GM15510 (cell line): ENCODE data around the gene DENND2D.

ENCODE experiments used
- POLR2A ChIP-seq: IDR thresholded peaks from 3 replicates; pipeline ENCODE4 v1.6.1; 2011; ENCODE audit warnings: borderline replicate concordance; ENCODE audit not compliant: insufficient read length; ENCODE audit errors: extremely low read depth

The DENND2D gene

DNA sequence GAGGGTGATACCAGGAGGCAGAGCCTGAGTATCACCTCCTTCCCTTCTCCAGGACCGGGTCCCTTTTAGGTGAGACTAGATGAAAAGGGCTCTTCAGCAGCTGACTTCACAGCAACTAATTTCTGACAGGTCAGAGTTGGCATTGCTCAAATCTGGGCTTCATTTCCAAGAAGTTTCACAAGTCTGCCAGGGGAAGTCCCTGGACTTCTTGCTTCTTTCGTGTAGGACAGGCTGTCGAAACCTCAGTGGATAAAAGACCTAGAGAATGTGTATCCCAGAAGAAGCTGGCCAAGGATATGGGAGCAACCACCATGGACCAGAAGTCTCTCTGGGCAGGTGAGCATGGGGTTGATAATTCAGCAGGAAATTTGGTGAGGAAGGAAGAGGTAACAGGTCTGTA lies 27.0 kb upstream of the DENND2D start, which contains the start of gene CHI3L2:
Gene CHI3L2, plus strand, starts transcription at position 280 of the 400 bp plus-strand sequence. Its CDS starts 17 bp downstream, at position 297.
- no peak for TF ChIP-seq POLR2A

DNA sequence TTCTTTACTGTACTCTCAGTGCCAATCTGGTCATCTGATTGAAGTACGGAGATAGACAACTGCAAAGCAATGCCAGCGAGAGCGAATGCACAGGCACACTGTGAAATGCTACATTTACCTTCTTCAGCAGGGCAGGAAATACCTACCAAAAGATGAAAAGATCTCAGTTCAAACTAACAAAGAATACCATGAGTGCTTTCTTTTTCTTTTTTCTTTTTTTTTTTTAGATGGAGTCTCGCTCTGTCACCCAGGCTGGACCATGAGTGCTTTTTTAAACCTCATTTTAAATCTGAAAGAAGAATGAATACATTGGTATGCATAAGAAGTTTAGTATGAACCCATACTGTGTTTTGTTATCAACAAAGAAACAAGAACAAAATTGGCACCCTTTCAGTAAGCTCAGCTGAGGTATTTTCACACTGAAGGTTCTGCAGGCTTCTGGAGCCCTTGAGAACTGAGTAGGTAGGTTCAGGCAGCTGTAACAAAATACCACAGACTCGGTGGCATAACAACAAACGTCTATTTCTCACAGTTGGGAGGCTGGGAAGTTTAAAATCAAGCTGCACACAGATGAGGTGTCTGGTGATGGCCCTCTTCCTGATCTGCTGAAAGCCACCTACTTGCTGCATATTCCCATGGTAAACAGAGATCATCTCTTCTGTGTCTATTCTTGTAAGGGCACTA lies 25.4 kb upstream of the DENND2D start:
- TF ChIP-seq POLR2A: no peak

DNA sequence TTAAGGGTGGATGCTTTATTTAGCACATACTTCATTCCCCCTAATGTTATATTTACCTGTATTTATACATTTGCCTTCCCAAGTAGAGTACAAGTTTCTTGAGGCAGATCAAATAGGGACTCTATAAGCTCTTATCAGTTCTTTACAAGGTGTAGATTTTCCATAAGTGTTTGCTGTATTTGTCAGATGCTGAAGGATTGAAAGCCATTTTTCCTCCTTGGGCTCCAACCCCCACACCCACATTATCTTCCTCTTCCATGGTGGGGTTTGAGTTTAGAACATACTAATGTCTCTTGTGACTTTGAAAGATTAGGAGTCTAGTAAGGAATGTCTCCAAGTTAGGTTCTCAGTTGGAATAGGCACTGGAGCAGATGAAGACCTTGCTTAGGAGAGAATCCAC lies 24.6 kb upstream of the DENND2D start:
- no peak for TF ChIP-seq POLR2A

DNA sequence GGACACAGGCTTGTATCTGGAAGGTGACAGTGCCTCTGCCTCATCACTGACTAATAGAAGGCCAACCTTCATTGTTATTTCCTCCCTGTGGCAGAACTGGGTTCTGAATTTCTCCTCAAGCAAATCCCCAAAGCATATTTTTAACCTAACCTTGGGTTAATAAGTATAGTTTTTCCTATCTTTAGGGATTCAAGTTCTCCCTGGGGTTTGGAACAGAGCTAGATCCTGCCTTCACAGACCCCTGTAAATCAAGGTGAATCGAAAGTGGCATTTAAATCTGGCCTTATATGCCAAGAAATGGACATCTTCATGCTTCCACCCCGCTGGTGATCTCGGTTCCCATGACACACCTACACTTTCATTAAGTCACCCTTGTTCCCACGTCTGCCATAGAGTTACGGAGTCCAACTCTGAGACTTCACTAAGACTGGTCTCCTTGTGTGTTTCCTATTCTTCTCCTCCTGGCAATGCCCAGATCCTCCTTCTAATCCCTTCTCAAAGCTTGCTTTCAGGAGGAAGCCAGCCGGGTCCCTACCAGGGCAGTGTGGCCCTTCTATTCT lies 22.8 kb upstream of the DENND2D start:
- no peak for TF ChIP-seq POLR2A

DNA sequence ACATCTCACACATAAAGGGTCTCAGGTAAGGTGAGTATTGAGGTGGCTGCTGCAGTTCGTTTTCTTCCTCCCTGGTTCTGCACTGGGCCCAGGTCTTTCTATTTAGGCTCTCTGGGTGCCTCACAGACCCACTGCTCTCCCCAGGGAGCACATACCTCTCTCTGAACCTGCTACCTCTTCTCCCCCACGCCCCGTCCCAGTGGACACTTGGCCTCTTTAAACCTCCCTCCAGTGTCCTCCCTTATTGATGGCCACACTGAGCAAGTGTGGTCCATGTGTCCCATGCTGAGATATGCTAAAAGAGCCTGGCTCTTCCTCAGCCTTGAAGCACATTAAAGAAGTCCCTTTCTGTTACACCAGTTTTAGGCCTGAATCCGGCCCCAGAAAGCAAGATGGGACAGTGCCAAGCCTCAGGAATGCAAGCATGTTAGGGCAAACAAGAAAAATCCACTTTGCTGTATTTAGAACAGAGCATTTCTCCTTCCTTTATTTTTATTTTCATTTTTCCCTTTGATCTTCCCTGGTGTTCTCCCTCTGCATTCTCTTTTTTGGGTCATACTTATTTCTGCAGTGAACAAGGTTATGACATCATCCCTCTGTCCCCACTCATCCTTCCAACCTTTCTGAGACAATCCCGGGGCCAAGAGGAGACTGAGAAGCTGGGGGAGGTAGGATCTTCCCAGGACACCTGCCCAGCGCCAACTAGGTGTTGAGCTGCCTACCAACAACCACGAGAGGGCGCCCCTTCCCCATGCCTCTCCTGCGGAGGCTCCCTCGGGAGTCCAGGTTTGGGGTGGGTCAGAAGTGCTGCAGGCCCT lies 22.1 kb upstream of the DENND2D start:
- TF ChIP-seq POLR2A: no peak

DNA sequence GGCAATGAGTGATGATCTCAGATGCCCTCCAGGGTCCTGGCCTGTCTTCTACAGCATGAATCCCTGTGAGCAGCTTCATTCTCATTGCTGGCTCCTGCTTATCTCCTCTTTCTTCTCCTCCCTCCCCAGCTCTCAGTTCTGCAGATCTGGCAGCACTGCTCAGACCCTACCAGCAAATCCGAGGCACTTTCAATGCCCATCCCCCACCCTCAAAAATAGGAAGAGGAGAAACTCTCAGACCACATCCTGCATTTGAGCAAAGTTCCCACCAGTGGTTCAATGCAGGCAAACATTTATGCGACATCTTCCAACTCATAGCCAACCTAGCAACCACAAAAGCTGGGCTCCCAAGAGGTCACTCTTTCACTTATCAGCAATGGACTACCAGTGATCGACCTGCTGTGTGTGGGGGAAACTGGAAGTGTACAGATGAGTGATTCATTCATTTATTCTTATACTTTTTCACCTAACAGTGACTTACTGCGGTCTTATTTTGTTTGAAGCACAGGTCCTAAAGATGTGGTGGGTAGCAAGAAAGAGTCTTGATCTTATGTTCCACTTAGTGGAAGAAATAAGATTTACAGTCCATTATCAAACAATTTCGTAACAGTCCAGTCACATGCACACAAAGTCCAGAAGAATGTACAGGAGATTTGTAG lies 21.3 kb upstream of the DENND2D start:
- TF ChIP-seq POLR2A: peak; percentile 30

DNA sequence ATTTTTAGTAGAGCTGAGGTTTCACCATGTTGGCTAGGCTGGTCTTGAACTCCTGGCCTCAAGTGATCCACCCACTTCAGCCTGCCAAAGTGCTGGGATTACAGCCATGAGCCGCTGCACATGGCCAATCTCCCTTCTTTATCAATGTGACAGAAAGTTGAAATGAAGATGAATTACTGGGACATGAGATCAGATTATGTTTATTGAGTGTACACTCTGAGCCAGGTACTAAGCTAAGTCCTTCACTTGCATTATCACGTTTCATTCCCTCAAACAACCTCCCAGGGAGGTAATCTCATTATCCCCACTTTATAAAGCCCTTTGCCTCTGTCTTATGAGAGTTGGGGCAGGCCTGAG lies 20.8 kb upstream of the DENND2D start:
- no peak for TF ChIP-seq POLR2A

DNA sequence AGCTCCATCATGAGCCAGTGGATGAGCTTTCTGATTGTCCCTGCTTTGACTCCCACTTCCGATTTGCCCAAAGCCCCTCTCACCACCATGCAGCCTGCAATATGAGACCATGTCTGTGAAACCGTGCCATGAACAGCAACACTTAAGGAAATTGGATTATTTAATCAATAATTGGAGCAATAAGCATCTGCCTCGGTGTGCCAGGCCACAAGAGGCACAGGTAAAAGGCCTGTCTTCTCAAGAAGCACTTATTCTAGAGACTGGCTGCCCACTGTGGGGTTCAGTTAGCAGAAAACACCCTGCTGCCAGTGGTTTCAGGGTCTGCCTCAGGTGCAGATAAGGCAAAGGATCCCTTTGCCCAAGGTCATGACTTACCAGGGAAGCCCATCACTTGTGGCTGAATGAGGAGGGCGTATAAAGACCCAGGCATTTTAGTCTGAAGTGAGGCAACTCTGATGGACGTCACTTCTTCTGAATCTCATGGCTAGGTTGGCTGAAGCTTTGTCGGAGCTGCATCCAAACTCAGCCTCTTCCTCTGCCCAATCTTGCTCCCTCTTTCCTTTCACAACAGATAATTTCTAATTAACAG lies 19.9 kb upstream of the DENND2D start:
- no peak for TF ChIP-seq POLR2A

DNA sequence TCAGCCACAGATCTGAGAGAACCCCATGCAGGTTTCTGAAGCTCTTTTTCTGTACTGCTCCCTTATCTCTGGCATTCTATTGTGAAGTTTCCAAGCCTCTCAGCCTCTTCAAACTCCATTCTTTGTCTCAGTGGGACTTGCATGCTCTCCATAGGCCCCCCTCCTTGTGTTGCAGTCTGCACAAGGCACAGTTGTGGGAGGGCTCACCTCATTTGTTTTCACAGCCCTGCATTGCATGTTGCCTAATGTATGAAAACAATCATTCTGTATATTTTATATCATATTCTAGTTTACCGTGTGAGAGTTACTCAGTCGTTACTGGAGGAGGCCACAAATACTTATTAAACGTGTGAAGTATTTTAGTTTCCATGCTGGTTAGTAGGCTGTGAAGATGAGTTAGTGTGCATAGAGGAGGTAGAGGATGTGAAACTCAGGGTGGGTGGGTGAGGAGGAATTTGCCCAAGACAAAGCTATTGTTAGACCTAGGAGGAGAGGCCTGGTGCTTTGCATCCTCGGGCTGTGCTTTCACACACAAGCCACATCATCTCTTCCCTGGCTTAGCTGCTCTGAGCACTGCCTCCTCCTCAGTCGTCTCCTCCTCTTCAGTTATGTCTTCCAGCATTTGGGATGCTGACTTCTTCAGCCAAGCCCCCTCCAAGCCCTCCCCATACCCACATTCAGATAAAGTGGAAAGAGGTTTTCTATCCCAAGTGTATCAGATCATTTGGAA lies 19.3 kb upstream of the DENND2D start:
- peak; percentile 42 for TF ChIP-seq POLR2A

DNA sequence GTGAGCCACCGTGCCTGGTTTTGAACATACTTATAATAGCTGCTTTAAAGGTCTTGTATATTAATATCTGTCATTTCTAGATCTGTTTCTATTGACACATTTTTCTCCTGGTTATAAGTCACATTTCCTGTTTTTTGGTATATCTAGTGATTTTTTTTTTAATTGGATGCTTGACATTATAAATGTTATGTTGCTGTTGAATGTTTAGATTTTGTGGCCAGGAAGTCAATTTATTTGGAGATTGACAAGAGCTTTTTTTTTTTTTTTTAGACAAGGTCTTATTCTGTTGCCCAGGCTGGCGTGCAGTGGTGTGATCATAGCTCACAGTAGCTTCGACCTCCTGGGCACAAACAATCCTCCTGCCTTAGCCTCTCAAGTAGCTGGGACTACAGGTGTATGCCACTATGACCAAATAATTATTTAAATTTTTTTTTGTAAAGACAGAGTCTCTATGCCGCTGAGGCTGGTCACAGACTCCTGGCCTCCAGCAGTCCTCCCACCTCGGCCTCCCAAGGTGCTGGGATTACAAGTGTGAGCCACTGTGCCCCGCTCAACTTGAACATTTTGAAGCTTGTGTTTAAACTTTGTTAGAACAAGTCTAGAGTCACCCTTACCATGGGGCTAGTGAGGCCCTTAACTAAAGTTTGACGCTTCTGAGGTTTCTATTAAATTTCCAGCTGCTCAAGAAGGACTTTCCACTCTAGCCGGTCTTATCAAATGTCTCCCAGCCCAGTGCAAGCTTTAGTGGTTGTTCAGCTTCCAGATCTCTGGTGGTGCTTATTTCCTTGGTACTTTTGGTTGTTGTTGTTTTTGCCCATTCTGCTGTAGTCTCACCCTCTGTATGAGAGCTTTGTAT lies 18.5 kb upstream of the DENND2D start:
- no peak for TF ChIP-seq POLR2A

DNA sequence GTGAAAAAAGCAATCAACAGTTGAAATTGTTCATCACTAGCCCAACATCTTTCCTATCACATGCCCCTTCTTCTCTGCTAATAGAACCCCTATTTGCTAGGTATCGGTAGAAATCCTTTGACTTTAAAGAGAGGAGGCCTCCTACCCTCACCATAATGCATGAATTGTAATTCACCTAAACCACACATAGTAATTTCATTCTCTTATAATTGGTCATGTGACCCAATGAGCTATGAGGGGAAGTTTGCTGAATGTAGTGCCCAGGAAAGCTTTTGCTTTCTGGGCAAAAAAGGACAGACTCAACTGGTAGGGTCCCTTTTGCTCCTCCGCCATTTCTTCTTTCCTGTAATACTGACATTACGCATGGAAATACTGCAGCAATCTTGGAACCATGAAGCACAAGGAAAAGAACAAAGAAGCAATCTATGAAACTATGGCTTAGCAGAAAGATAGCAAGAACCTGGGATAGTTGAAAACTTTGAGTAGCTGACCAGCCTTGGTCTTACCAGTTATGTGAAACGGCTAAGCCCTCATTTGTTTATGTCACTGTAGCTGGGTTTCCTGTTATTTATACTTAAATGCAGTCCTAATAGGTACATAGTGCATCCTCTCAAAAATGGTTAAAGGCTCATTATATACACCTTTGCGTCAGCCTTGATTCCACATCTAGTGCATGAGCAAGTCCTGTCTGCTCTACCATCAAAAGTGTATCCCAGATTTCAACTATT lies 16.9 kb upstream of the DENND2D start:
- no peak for TF ChIP-seq POLR2A

DNA sequence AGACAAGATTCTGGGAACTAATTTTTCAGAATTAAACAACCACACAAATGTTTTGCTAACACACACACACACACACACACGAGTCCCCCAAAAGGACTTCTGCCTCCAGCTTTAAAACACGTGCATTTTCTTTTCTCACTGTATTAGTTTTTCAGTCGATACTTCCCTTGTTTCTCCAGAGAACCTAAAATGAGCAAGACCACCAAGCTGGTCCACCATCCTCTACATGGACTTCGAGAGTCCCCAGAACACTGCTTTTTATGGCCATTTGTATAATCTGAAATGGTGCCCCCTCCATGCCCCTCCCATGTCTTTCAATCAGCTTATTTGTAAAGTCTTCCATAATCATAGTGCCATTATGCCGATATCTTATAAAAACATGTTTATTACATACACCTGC lies 16.3 kb upstream of the DENND2D start:
- no peak for TF ChIP-seq POLR2A

DNA sequence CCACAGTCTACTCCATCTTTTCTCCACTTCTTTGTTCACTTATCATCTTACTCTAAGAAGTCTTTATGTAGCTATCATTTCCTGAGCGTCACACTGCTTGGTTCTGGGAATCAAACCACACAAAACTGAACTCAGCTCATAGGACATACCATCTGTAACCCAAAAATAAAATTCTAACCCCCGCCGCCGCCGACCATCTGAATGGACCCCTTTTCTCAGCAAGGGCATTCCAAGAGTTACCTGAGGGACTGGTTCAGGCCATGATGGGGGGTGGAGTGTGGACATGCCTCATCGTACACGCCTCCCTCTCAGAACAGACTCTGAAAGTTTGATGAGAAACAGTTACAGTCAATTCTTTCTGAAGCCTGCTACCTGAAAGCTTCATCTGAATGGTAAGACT lies 14.4 kb upstream of the DENND2D start:
- TF ChIP-seq POLR2A: peak; percentile 39

DNA sequence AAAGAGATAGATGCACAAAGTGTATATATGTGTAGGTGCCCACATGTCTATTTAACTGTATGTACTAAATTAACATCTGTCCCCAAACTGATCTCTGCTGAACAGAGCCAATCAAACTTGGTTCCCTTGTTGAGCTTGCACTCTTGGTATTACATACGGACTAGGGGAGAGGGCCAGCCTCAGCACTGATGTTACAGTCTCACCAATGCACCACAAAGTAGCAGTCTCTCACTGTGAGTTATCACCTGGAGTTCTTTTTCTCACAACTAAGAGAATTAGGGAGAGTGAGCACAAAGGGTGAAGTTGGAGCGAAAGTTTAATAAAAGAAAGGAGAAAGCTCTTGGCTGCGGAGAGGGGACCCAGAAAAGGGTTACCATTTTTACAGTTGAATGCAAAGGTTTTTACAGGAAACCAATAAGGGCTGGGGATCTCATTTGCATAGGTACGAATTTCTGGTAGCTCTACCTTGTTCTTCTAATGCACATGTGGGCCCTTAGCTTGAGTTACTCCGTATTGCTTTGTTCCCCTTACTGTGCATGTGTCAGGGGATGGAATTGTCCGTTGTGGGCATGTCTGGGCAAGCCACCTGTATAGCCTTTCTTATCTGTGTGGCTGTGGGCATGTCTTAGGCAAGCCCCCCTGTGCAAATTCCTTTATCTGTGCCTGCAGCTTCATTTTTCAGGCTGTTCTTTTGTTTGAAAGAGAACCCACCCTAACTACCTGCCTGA lies 13.8 kb upstream of the DENND2D start:
- TF ChIP-seq POLR2A: peak; percentile 48
